AG04450 (cell line): ENCODE results near the gene LMO1. TPM values are rescaled to one million over a fixed set of nuclear protein-coding genes. Genes with fewer than 3 reads are reported as not detected.

Experiments used
- CTCF ChIA-PET: fragments of 300-600, 350-600 bp; formaldehyde crosslinking; extraction: SDS; loops from one replicate; lab custom pipeline; 2022; ENCODE audit warnings: antibody characterized with exemption, inconsistent platforms; lab: Charles Lee
- POLR2A ChIA-PET: fragments of 350-600 bp; formaldehyde crosslinking; extraction: SDS; loops from one replicate; lab custom pipeline; 2021; ENCODE audit warnings: antibody characterized with exemption, inconsistent platforms; lab: Yijun Ruan, JAX
- DNase-seq: peaks from one replicate; pipeline ENCODE4 v3.0.0-alpha.2; 2011; ENCODE audit warnings: low read depth, low spot score
- H3K27ac ChIP-seq: one replicate; pipeline ENCODE4 v1.5.1; 2012; ENCODE audit warnings: low read depth, low read length, control low read depth
- H3K27me3 ChIP-seq: one replicate; pipeline ENCODE4 v1.6.0; 2012; ENCODE audit warnings: low read length; ENCODE audit not compliant: control insufficient read depth, insufficient read depth
- H3K4me3 ChIP-seq: 2 replicates; pipeline ENCODE4 v1.5.1; 2011; ENCODE audit warnings: mild to moderate bottlenecking, low read depth, low read length, control low read depth
- H3K9me3 ChIP-seq: 2 replicates; pipeline ENCODE4 v1.5.1; 2012; ENCODE audit warnings: low read length; ENCODE audit not compliant: control insufficient read depth, insufficient read depth
- CTCF ChIP-seq: IDR thresholded peaks from 2 replicates; pipeline ENCODE4 v1.5.1; 2011; ENCODE audit warnings: low read depth, low read length, control low read depth, inconsistent platforms
- polyA plus RNA-seq: library from polyadenylated mRNA; depleted of rRNA; stranded (reverse); fragments of >200 nt; gene quantifications from 2 replicates; pipeline ENCODE4 v1.2.3, GENCODE V29; 2011

LMO1 gene
- polyA plus RNA-seq, 1 experiment: not detected

GRCh38 chr11:8281266-8281665 lies 17.6 kb upstream of the LMO1 start:
- H3K27ac ChIP-seq: no peak overlapping the region
- ChIA-PET CTCF (interaction anchor here (4.4 kb wide), 1 partner anchor 18 kb away, joined by 22 read pairs; the partner anchor contains the start of gene LMO1), POLR2A (no interaction called here)
- no peaks in the 10 kb centered on the region for H3K9me3 ChIP-seq
- DNase-seq: no peak
- TF ChIP-seq CTCF: no peak
- peaks cover 19% of the 10 kb centered on the region for H3K27me3 ChIP-seq
- H3K4me3 ChIP-seq: no peak overlapping the region

- Histone ChIP-seq H3K9me3 (no peaks in the 10 kb centered on the region), H3K27ac (no peak overlapping the region), H3K4me3 (no peak overlapping the region), H3K27me3 (peaks cover 16% of the 10 kb centered on the region)
- no peak for TF ChIP-seq CTCF
- ChIA-PET CTCF (interaction anchor here (3.1 kb wide), 1 partner anchor 13 kb away, joined by 23 read pairs; the partner anchor contains the start of gene LMO1), POLR2A (no interaction called here)
- no peak for DNase-seq
Measured at GRCh38 chr11:8277691-8278090, 14.0 kb upstream of the LMO1 start.

- Histone ChIP-seq H3K4me3 (no peak overlapping the region), H3K27ac (no peak overlapping the region), H3K9me3 (no peaks in the 10 kb centered on the region), H3K27me3 (peaks cover 14% of the 10 kb centered on the region)
- ChIA-PET POLR2A (no interaction called here), CTCF (interaction anchor here (3.1 kb wide), 1 partner anchor 12 kb away, joined by 23 read pairs; the partner anchor contains the start of gene LMO1)
- DNase-seq: no peak
- no peak for TF ChIP-seq CTCF
Measured at GRCh38 chr11:8276528-8276927, 12.8 kb upstream of the LMO1 start.

DNA sequence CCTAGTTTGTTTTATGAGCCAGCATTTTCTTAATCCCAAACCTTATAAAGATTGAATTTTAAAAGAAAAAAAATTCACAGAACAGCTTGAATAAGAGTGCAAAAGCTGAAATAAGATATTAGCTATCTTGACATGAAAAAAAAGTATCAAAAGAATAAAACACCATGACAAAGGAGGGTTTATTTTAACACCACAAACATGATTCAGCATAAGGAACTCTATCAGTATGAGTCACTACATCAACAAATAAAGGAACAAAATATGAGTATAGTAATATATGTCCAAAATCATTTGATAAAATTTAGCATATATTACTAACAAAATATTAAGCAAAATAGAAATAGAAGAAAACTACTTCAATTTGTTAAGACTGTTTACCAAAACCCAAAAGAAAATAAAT lies 9.6 kb upstream of the LMO1 start:
- Histone ChIP-seq H3K27me3 (peaks cover 33% of the 10 kb centered on the region), H3K4me3 (no peak overlapping the region), H3K9me3 (no peaks in the 10 kb centered on the region), H3K27ac (no peak overlapping the region)
- no peak for DNase-seq
- no peak for TF ChIP-seq CTCF
- CTCF ChIA-PET: interaction anchor here (1.1 to 2.9 kb wide), 2 partner anchors 9 to 80 kb away, joined by 3 to 28 read pairs; partner anchors contain the start of gene LMO1
- POLR2A ChIA-PET: no interaction called here

DNA sequence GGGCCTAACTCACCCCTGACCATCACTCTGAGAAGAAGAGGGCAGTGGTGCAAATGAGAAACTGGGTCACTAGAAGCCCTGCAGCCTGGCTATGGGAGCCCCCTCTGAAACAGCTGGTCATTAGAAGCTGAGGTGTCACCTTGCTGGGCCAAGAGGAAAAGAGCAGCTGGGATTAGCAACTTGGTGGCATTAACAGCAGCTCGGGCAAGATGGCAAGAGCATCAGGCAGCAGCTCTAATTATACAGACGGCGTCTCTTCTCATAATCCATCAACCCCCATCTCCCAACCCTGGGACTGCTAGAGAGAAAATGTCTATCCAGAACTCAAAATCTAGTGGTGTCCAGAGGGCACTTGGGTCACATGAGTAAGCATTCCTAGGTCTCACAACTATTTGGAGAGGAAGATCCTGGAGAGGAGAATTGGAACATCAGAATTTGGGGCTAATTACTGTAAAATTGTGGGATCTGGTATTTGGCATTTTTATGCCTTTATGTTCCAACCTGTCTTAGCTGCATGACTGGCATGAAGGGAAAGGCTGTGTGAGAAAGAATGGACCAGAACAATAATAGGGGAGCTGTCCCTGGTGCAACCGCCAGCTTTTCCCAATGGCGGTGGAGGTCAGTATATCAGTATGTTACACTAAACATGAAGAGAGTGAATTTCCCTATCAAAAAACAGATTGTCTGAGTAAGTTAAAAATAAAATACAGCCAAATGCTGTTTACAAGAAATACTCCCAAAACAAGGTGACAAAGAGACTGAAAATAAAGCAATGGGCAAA lies 7.6 kb upstream of the LMO1 start:
- ChIA-PET POLR2A (interaction anchor here (0.6 kb wide), 1 partner anchor 325 kb away, joined by 3 read pairs; no protein-coding TSS in a partner anchor), CTCF (interaction anchor here (0.8 kb wide), 1 partner anchor 8 kb away, joined by 5 read pairs; the partner anchor contains the start of gene LMO1)
- Histone ChIP-seq H3K27ac (no peak overlapping the region), H3K9me3 (no peaks in the 10 kb centered on the region; the same call in 1 of the 2 replicates), H3K4me3 (no peak overlapping the region), H3K27me3 (peaks cover 45% of the 10 kb centered on the region)
- no peak for DNase-seq
- no peak for TF ChIP-seq CTCF
